GM12872 (cell line): ENCODE results near the gene SRP68.

Experiments
- CTCF ChIP-seq: IDR thresholded peaks from 3 replicates; pipeline ENCODE4 v1.5.1; 2011; ENCODE audit warnings: low read depth, mild to moderate bottlenecking, low read length, moderate library complexity; ENCODE audit not compliant: insufficient read depth

The SRP68 gene

DNA sequence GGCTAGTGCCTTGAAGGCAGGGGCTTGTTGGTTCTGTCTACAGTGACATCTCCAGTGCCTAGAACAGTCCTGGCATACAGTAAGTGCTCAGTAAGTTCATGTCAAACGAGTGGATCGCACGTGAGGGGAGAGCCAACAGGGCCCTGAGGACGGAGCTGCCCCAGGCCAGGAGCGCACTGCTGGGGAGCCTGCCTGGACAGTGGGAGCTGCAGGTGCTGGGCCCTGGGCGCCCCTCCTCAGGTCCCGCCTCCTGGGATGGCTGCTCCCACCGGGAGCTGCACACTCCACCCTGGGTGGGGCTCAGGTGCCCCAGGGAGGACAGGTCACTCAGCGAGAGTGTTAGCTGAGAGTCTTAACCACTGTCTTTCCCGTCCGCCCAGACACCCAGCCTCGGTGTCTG is 47.0 kb downstream of the SRP68 start:
- no peak for TF ChIP-seq CTCF

DNA sequence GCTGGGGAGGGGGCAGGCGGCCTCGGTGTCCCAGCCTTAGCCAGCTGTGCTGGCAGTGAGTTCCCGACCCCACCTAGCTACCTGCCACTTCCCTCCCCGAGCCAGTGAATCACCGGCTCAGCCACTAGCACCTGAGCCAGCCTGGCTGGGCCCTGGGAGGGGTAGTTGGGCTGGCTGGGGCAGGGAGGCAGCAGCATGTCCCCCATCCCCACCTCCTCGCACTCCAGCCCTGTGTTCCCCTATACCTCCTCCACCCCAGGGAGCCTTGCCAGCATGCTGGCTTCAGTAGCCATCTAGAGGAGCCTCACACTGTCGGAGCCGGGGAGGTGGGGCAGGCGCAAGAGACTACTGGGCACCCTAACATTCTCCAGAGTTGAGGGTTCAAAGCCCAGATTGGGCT is 48.0 kb downstream of the SRP68 start:
- no peak for TF ChIP-seq CTCF

DNA sequence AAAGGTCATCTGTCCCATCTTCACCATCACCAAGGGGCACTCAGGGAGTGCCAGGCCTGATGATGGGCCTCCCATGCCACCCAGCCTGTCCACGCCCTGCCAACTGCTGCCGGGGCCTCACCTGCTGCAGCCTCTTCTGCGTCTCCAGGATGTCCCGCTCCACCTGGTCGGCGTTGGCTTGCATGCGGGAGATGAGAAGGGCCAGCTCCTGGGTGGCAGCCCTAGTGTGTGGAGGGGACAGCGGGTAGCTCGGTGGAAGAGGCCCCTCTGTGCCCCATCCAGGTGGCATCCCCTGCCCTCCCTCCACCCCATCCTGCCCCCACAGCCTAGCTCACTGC is 48.4 kb downstream of the SRP68 start:
- no peak for TF ChIP-seq CTCF

GRCh38 chr17:76022973-76023899 is 49.1 kb downstream of the SRP68 start:
- no peak for TF ChIP-seq CTCF

- no peak for TF ChIP-seq CTCF
Observed at GRCh38 chr17:76022285-76022684, 50.0 kb downstream of the SRP68 start.

GRCh38 chr17:76019833-76020467 is 52.4 kb downstream of the SRP68 start:
- no peak for TF ChIP-seq CTCF

GRCh38 chr17:76018801-76019200 is 53.5 kb downstream of the SRP68 start:
- no peak for TF ChIP-seq CTCF
